PC-9 (cell line): Measurements from ENCODE around the gene MAP1LC3B2.

ENCODE experiments used
- EZH2 ChIP-seq: fragments of 200-600 bp; sonication (generic); IDR thresholded peaks from 2 replicates; pipeline ENCODE4 v1.8.0; 2017; ENCODE audit warnings: antibody characterized with exemption, low read depth
- TF ChIP-seq, protein P1 (sequence below): fragments of 200-600 bp; sonication (generic); conservative IDR thresholded peaks from 2 replicates; pipeline ENCODE4 v1.6.1; 2017; ENCODE audit warnings: mixed run types, antibody characterized with exemption, mild to moderate bottlenecking, moderate library complexity

GRCh38 chr12:116544656-116545055 is 14.5 kb upstream of the MAP1LC3B2 start:
- TF ChIP-seq, protein P1, sequence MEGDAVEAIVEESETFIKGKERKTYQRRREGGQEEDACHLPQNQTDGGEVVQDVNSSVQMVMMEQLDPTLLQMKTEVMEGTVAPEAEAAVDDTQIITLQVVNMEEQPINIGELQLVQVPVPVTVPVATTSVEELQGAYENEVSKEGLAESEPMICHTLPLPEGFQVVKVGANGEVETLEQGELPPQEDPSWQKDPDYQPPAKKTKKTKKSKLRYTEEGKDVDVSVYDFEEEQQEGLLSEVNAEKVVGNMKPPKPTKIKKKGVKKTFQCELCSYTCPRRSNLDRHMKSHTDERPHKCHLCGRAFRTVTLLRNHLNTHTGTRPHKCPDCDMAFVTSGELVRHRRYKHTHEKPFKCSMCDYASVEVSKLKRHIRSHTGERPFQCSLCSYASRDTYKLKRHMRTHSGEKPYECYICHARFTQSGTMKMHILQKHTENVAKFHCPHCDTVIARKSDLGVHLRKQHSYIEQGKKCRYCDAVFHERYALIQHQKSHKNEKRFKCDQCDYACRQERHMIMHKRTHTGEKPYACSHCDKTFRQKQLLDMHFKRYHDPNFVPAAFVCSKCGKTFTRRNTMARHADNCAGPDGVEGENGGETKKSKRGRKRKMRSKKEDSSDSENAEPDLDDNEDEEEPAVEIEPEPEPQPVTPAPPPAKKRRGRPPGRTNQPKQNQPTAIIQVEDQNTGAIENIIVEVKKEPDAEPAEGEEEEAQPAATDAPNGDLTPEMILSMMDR, result no peak
- TF ChIP-seq EZH2, result no peak
